ENCODE data around the gene TALDO1.

The TALDO1 gene

DNA sequence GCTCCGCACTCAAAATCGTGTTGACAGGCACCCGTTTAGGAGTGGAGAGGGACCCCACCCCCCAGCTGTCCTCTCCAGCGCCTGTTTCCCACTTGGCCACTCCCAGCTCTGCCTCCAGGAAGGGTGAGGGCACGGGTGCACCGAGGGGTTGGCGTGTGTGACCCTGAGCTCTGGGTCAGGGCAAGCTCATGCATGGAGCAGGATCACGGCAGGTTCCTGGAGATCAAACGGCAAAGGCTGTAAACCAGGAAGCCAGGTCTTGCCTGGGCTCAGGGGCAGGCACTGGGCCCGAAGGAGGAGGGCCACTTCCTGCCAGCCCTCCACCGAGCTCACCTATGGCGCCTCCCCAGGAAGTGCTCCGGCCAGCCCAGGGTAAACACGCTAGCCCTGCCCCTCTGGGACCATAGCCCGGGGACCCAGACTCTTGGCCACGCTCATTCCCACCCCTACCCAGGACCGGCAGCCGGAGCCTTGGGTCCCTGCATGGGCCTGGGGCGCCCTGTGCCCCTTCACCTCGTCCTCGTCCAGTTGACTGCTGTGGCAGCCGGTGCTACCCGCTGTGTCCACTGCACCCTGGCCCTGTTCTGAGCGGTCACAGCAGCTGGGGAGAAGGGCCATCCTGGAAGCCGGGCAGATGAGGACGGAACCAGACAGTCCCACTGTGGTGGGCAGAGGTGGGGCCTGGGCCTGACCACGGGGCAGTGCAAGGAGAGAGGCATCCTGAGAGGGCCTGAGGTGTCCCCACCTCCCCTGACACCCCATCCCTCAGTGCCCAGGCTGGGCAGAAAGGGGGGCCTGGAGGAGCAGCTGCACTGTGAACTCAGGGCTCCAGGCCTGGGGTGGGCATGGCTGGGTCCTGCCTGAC lies 42.3 kb upstream of the TALDO1 start:
- Histone ChIP-seq H3K4me3 (ENCODE audit: extremely low read depth, insufficient read depth, low read length, poor library complexity, severe bottlenecking) (peak overlapping the region; percentile 52), H3K27ac (ENCODE audit: low read depth, low read length, severe bottlenecking) (no peak overlapping the region)

GRCh38 chr11:705646-706438 lies 41.4 kb upstream of the TALDO1 start, which contains the start of gene EPS8L2:
EPS8L2 (plus strand) TSS chr11:706231; CDS start chr11:709408, 3,177 bp downstream.
- peak within 1 kb of the TSS; percentile 52 for H3K4me3 ChIP-seq (ENCODE audit: extremely low read depth, insufficient read depth, low read length, poor library complexity, severe bottlenecking)
- H3K27ac ChIP-seq (ENCODE audit: low read depth, low read length, severe bottlenecking), result no peak within 1 kb of the TSS
- H3K36me3 ChIP-seq (ENCODE audit: control insufficient read depth, insufficient read depth, low read length), result peaks cover 26% of the 10 kb centered on the region
- WGBS, 2 experiments (ENCODE audit: insufficient coverage in 2 of 2), result 17 to 27% methylated on average over 36 to 62 of the region's 90 CpGs
- no peaks in the 10 kb centered on the region for H3K9me3 ChIP-seq (ENCODE audit: control insufficient read depth, low read length)
- peaks cover 18% of the 10 kb centered on the region for H3K4me1 ChIP-seq (ENCODE audit: control insufficient read depth, insufficient read depth, low read length, poor library complexity, severe bottlenecking)

More for the DNA sequence above, 42.3 kb upstream of the TALDO1 start:
- H3K9me3 ChIP-seq (ENCODE audit: control insufficient read depth, low read length), result no peaks in the 10 kb centered on the region
- WGBS, 2 experiments (ENCODE audit: insufficient coverage in 2 of 2), result 88 to 91% methylated on average over 18 to 25 of the region's 27 CpGs
- peaks cover 30% of the 10 kb centered on the region for H3K36me3 ChIP-seq (ENCODE audit: control insufficient read depth, insufficient read depth, low read length)
- H3K4me1 ChIP-seq (ENCODE audit: control insufficient read depth, insufficient read depth, low read length, poor library complexity, severe bottlenecking), result peaks cover 18% of the 10 kb centered on the region

- Histone ChIP-seq H3K4me3 (ENCODE audit: extremely low read depth, insufficient read depth, low read length, poor library complexity, severe bottlenecking) (peak overlapping the region; percentile 52), H3K27ac (ENCODE audit: low read depth, low read length, severe bottlenecking) (no peak overlapping the region), H3K4me1 (ENCODE audit: control insufficient read depth, insufficient read depth, low read length, poor library complexity, severe bottlenecking) (peaks cover 18% of the 10 kb centered on the region), H3K36me3 (ENCODE audit: control insufficient read depth, insufficient read depth, low read length) (peaks cover 24% of the 10 kb centered on the region), H3K9me3 (ENCODE audit: control insufficient read depth, low read length) (no peaks in the 10 kb centered on the region)
- 12 to 29% methylated on average over 10 to 14 of the region's 22 CpGs for WGBS, 2 experiments (ENCODE audit: insufficient coverage in 2 of 2)
Observed at GRCh38 chr11:706439-706956, 40.8 kb upstream of the TALDO1 start.

DNA sequence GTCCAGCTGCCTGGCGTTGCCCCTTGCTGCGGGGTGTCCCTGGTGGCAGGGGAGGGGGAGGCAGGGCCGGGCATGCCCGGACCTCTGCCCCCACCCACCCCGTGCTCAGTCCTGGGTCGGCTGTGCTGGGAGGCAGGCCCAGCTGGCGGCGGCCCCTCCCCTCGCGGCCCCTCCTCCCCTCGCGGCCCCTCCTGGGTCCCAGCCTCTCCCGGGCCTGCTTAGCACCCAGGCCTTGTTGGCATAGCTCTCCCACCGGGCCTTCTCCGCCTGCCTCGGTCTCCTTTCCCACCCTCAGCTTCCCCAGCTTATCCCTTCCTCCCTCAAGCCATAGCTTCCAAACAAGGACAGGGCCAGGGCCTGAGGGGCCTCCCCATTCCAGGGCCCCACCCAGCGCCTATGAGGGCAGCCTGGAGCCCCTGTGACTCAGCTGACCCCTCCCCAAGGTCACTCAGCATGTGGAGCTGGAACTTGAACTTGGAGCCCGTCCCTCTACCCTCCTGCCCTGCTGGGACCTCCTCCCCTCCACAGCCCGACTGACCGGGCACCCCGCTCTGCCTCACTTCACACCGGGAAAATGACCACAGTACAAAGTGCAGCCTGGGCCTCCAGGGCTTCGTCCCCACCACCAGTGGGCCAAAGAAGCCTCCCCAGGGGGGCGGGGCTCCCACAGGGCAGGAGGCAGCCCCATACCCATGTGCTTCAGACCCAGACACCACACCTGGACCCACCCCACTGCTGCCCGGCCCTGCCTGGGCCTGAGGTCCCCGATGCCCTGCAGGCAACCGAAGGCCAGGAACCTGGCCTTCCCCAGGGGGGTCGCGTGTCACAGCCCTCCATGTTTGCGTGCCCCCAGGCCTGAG lies 40.1 kb upstream of the TALDO1 start:
- H3K4me3 ChIP-seq (ENCODE audit: extremely low read depth, insufficient read depth, low read length, poor library complexity, severe bottlenecking), result peak overlapping the region; percentile 52
- peaks cover 18% of the 10 kb centered on the region for H3K4me1 ChIP-seq (ENCODE audit: control insufficient read depth, insufficient read depth, low read length, poor library complexity, severe bottlenecking)
- 47 to 56% methylated on average over 24 to 25 of the region's 30 CpGs for WGBS, 2 experiments (ENCODE audit: insufficient coverage in 2 of 2)

DNA sequence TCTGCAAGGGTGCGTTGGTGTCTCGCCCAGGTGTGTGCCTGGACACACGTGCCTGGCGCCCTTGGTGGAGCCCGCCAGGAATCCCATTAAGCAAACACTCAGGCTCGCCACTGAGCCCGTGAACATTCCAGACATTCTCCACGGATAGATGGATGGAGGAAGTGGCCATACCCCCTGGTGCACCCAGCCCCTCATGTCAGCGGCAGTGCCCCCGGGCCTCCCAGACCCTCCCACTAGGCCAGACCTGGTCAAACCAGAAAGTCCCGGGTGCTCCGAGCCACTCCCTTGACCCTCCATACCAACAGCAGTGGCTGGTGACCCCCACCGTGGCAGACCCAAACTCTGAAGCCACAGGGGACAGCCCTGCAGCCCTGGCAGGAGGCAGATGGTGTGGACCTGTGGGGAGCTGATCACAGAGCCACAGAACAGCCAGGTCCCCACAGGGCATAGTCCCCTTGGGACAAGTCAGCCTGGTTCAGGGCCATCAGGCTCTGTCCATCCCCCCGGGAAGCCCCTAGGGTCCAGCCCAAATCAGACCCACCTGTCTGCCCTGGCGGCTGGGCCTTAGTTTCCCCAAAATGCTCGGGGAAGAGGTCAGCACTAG lies 39.3 kb upstream of the TALDO1 start:
- H3K4me1 ChIP-seq (ENCODE audit: control insufficient read depth, insufficient read depth, low read length, poor library complexity, severe bottlenecking), result peaks cover 18% of the 10 kb centered on the region
- H3K36me3 ChIP-seq (ENCODE audit: control insufficient read depth, insufficient read depth, low read length), result peaks cover 10% of the 10 kb centered on the region
- H3K4me3 ChIP-seq (ENCODE audit: extremely low read depth, insufficient read depth, low read length, poor library complexity, severe bottlenecking), result no peak overlapping the region
- H3K27ac ChIP-seq (ENCODE audit: low read depth, low read length, severe bottlenecking), result no peak overlapping the region
- WGBS, 2 experiments (ENCODE audit: insufficient coverage in 2 of 2), result 77 to 90% methylated on average over 11 to 12 of the region's 16 CpGs
- H3K9me3 ChIP-seq (ENCODE audit: control insufficient read depth, low read length), result no peaks in the 10 kb centered on the region

More for the DNA sequence above, 40.1 kb upstream of the TALDO1 start:
- H3K27ac ChIP-seq (ENCODE audit: low read depth, low read length, severe bottlenecking), result no peak overlapping the region
- no peaks in the 10 kb centered on the region for H3K9me3 ChIP-seq (ENCODE audit: control insufficient read depth, low read length)
- H3K36me3 ChIP-seq (ENCODE audit: control insufficient read depth, insufficient read depth, low read length), result peaks cover 18% of the 10 kb centered on the region

DNA sequence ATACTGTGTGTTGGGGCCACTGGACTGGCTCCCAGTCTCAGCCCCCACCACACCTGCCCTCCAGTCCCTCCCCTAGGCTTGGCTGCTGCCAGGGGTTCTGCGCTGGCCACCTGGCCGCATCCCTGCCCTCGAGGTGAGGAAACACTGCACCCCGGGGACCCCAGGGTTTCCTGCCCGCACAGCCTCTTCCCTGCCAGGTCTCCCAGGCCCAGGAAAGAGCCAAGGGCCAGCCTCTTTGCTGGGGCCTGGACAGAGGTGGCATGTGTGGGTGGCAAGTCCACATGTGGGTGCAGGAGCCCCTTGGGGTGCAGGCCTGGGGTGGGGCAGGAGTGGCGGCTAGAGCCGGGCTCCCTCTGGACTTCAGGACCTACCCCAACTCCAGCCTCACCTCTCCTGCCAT lies 38.8 kb upstream of the TALDO1 start:
- Histone ChIP-seq H3K4me1 (ENCODE audit: control insufficient read depth, insufficient read depth, low read length, poor library complexity, severe bottlenecking) (peaks cover 18% of the 10 kb centered on the region), H3K27ac (ENCODE audit: low read depth, low read length, severe bottlenecking) (no peak overlapping the region), H3K4me3 (ENCODE audit: extremely low read depth, insufficient read depth, low read length, poor library complexity, severe bottlenecking) (no peak overlapping the region), H3K36me3 (ENCODE audit: control insufficient read depth, insufficient read depth, low read length) (peaks cover 6% of the 10 kb centered on the region), H3K9me3 (ENCODE audit: control insufficient read depth, low read length) (no peaks in the 10 kb centered on the region)
- WGBS, 2 experiments (ENCODE audit: insufficient coverage in 2 of 2), result 86 to 96% methylated on average over 5 of the region's 7 CpGs

DNA sequence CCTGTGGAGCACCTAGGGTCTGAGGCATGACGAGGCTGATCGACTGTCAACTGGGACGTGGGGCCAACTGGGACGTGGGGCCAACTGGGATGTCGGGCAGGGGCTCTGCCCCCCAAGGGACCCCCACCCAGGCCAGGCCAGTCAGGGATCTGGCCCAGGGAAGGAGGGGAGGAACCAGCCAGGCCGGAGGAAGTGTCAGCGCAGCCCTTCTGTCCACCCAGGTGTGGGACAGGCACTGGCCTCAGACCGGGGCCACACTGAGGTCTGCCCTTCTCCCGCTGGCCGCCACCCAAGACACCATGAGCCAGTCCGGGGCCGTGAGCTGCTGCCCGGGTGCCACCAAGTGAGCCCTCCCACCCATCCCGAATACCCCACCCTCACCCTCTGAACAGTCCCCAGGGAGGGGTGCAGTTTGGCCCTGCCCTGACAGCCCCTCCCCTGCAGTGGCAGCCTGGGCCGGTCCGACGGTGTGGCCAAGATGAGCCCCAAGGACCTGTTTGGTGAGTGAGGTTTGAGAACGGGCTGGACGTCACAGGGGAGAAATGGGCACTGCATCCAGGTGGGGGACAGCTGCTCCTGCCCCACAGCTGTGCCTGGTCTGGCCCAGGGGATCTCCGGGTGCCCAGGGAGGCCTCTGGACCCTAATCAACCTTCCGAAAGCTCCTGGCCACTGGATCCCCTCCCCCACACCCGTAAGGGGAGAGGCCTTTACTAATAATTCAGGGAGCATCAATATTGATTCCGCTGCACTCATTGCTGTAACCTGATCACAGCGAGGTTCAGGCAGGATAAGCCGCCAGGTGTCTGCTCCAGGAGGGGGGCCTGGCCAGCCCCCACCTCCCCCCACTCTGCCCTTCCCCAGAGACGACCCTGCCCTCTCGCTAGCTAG lies 37.9 kb upstream of the TALDO1 start:
- WGBS, 2 experiments (ENCODE audit: insufficient coverage in 2 of 2), result 87 to 89% methylated on average over 11 to 22 of the region's 27 CpGs
- H3K27ac ChIP-seq (ENCODE audit: low read depth, low read length, severe bottlenecking), result no peak overlapping the region
- H3K36me3 ChIP-seq (ENCODE audit: control insufficient read depth, insufficient read depth, low read length), result peaks cover 5% of the 10 kb centered on the region
- H3K4me3 ChIP-seq (ENCODE audit: extremely low read depth, insufficient read depth, low read length, poor library complexity, severe bottlenecking), result no peak overlapping the region
- no peaks in the 10 kb centered on the region for H3K9me3 ChIP-seq (ENCODE audit: control insufficient read depth, low read length)
- H3K4me1 ChIP-seq (ENCODE audit: control insufficient read depth, insufficient read depth, low read length, poor library complexity, severe bottlenecking), result peaks cover 18% of the 10 kb centered on the region

DNA sequence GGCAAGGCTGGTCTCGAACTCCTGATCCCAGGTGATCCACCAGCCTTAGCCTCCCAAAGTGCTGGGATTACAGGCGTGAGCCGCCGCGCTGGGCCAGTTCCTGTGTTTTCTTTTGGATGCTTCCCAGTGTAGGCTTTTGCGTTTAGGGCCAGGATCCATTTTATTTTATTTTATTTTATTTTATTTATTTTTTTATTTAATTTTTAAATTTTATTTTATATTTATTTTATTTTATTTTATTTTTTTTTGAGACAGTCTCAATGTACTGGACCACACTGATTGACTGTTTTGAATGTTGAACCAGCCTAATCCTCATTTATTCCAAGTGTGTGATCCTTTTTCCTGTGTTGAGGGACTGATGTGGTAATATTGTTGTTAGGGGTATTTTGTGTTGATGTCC lies 32.8 kb upstream of the TALDO1 start:
- H3K4me1 ChIP-seq (ENCODE audit: control insufficient read depth, insufficient read depth, low read length, poor library complexity, severe bottlenecking), result no peaks in the 10 kb centered on the region
- no peaks in the 10 kb centered on the region for H3K9me3 ChIP-seq (ENCODE audit: control insufficient read depth, low read length)
- no peak overlapping the region for H3K4me3 ChIP-seq (ENCODE audit: extremely low read depth, insufficient read depth, low read length, poor library complexity, severe bottlenecking)
- H3K27ac ChIP-seq (ENCODE audit: low read depth, low read length, severe bottlenecking), result no peak overlapping the region
- no peaks in the 10 kb centered on the region for H3K36me3 ChIP-seq (ENCODE audit: control insufficient read depth, insufficient read depth, low read length)
- WGBS, 2 experiments (ENCODE audit: insufficient coverage in 2 of 2), result 91 to 100% methylated on average over 2 to 5 of the region's 6 CpGs

DNA sequence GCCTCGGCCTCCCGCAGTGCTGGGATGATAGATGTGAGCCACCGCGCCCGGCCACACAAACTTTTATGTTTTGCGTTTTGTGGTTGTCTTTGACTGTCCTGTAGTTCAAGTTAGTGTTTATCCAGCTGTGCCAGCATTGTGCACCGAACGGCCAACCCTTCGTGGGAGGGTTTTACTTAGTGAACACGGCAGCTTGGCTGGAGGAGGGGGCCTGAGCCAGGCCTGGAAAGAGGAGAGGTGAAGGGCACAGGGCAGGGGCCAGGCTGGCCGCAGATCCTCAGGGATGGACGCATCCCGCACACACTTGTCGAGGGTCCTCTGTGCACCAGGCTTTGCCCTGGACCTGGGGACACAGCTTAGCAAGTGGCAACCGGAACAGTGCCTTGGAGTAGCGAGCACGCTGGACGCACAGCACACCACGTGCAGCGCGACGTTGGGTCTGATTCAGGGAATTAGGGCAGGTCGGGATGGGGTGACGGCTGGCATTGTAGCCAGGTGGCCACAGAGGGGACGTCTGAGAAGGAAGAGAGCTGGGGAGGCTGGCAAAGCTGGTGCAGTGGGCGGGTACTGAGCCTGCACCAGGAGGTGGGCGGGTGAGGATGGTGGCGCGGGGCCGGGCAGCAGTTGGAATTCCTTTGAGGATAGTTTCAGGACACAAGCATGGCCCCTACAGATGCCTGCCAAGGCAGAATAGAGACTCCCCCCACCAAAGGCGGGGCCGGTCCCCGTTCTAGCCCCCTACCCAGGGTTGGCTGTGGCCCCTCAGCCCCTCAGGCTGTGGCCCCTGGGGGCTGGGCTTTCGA lies 27.8 kb upstream of the TALDO1 start:
- Histone ChIP-seq H3K36me3 (ENCODE audit: control insufficient read depth, insufficient read depth, low read length) (peaks cover 4% of the 10 kb centered on the region), H3K4me3 (ENCODE audit: extremely low read depth, insufficient read depth, low read length, poor library complexity, severe bottlenecking) (no peak overlapping the region), H3K27ac (ENCODE audit: low read depth, low read length, severe bottlenecking) (no peak overlapping the region), H3K9me3 (ENCODE audit: control insufficient read depth, low read length) (no peaks in the 10 kb centered on the region), H3K4me1 (ENCODE audit: control insufficient read depth, insufficient read depth, low read length, poor library complexity, severe bottlenecking) (no peaks in the 10 kb centered on the region)
- 88 to 95% methylated on average over 30 of the region's 34 CpGs for WGBS, 2 experiments (ENCODE audit: insufficient coverage in 2 of 2)

Measured in mesodermal cell (in vitro differentiated cells).